ENCODE results near the gene GPT2.

Gene GPT2

GRCh38 chr16:46883353-46883689 lies 841 bp upstream of the GPT2 start:
- peaks cover 14% of the 10 kb centered on the region for H3K27me3 Mint-ChIP-seq
- peak overlapping the region; percentile 83 for H3K4me3 Mint-ChIP-seq
- peak overlapping the region; percentile 52 for H3K27ac Mint-ChIP-seq
- intact Hi-C loops (cut with micrococcal nuclease) = no loop called here
- no peaks in the 10 kb centered on the region for H3K9me3 Mint-ChIP-seq
- H3K36me3 Mint-ChIP-seq (ENCODE audit: low read depth) = peaks cover 6% of the 10 kb centered on the region
- H3K4me1 Mint-ChIP-seq (ENCODE audit: low read depth) = peaks cover 28% of the 10 kb centered on the region

DNA sequence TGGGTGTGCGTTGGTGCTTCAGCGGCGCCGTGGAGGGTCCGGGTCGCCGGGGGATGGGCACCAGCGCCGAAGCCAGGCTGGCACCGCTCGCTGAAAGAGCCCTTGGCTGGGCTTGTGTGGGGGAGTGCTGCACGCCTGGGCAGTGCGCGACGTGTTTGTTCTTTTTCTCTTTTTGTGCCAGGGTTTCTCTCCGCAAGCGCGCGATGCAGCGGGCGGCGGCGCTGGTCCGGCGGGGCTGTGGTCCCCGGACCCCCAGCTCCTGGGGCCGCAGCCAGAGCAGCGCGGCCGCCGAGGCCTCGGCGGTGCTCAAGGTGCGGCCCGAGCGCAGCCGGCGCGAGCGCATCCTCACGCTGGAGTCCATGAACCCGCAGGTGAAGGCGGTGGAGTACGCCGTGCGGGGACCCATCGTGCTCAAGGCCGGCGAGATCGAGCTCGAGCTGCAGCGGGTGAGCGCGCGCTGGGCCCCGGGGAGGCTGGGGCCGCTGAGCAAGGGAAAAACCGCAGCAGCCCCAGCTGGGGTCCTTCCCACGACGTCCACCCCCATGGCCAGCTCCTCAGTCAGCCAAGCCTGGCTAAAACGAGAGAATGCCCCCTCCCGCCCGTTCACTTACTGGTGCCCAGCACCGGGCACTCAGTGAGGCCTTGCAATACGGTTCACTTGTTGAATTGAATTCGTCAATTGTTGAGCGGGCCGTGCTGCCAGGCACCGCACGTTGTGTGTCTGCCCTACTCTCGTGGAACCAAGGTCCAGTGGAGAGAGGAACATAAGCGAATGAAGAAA lies 541 bp downstream of the GPT2 start:
- H3K36me3 Mint-ChIP-seq (ENCODE audit: low read depth) = peaks cover 6% of the 10 kb centered on the region
- H3K9me3 Mint-ChIP-seq = no peaks in the 10 kb centered on the region
- H3K4me1 Mint-ChIP-seq (ENCODE audit: low read depth) = peaks cover 31% of the 10 kb centered on the region
- peak overlapping the region; percentile 52 for H3K27ac Mint-ChIP-seq
- H3K27me3 Mint-ChIP-seq = peaks cover 14% of the 10 kb centered on the region
- intact Hi-C loops (cut with micrococcal nuclease) = no loop called here
- H3K4me3 Mint-ChIP-seq = peak overlapping the region; percentile 83

DNA sequence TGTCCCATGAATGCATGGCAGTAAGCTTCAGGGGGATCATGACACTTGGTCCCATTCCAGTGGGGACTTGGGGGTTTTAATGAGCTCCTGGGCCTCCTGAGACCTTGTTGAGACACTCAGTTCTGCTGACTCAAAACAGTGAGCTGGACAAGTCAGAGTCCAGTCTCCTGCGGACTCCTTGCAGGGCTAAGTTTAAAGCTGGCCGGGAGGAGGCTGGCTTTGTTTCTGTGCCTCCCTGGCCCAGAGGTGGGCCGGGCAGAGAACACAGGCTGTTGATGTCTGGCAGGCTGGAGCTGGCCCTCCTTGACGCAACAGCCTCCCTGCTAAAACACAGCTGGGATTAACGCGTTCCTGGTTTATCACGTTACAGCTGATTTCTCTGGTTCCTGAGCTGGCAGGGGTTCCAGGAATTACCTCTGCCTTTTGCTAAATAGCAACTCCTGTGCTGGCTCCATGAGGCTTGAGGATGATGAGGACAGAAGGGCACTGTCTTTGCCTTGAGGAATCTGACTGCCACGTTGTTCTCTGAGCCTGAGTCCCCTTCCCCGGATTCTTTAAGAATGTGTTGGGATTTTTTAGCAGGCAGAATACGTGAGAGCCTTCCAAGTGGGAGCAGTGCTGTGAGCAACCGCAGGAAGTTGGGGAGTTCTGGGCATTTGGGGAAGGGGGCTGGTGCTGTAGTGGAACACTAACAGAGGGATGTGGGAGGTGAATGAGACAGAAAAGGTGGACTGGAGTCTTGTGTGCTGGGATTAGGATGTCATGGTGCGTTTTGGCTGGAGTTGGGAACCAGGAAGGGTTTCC lies 2.0 kb downstream of the GPT2 start:
- H3K27ac Mint-ChIP-seq = no peak overlapping the region
- H3K27me3 Mint-ChIP-seq = peaks cover 14% of the 10 kb centered on the region
- no peaks in the 10 kb centered on the region for H3K9me3 Mint-ChIP-seq
- H3K4me1 Mint-ChIP-seq (ENCODE audit: low read depth) = peaks cover 40% of the 10 kb centered on the region
- no peak overlapping the region for H3K4me3 Mint-ChIP-seq
- intact Hi-C loops (cut with micrococcal nuclease) = no loop called here
- H3K36me3 Mint-ChIP-seq (ENCODE audit: low read depth) = peaks cover 6% of the 10 kb centered on the region

DNA sequence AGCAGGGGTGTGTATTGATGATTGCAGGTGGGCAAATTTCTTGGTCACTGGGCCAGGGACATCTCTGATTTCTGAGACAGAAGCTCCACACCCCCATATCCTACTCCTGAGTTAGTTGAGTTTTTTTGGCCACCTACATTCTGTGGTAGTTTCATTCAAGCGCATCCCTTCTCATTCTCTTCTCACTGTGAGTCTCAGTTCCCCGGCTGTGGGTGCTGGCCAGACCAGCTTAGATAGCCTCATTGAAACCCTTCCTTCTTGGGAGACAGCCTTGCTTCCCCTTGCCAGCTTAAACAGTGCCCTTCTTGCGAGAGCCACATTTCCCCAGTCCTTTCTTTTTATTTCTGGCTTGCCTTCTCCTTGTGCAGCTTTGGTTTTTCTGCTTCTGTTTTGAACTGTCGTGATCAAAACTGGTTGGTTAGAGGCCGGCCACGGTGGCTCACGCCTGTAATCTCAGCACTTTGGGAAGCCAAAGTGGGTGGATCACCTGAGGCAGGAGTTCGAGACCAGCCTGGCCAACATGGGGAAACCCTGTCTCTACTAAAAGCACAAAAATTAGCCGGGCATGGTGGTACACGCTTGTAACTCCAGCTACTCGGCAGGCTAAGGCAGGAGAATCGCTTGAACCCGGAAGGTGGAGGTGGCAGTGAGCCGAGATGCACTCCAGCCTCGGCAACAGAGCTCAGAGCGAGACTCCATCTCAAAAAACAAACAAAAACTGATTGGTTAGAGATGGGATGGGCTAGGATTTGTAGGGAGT lies 2.8 kb downstream of the GPT2 start:
- Mint-ChIP-seq H3K4me3 (no peak overlapping the region), H3K9me3 (no peaks in the 10 kb centered on the region), H3K27ac (no peak overlapping the region), H3K4me1 (ENCODE audit: low read depth) (peaks cover 44% of the 10 kb centered on the region), H3K27me3 (peaks cover 14% of the 10 kb centered on the region), H3K36me3 (ENCODE audit: low read depth) (peaks cover 6% of the 10 kb centered on the region)
- intact Hi-C loops (cut with micrococcal nuclease) = no loop called here

DNA sequence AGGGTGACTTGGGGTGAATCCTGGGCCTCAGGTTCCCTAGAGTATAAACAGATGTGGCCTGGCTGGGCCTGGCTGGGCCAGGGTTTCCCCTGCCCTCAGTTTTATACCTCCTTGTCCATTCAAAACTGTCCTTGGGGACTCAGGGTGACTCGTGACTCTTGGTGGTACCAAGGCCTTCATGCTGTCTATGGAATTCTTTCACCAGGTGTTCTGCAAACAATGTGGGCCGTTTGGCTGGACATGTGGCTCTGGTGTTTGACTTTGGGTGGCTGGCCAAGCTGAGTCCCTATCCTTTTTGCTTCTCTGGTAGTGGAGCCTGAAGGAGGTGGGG lies 3.3 kb downstream of the GPT2 start:
- no peak overlapping the region for H3K27ac Mint-ChIP-seq
- peaks cover 14% of the 10 kb centered on the region for H3K27me3 Mint-ChIP-seq
- peaks cover 44% of the 10 kb centered on the region for H3K4me1 Mint-ChIP-seq (ENCODE audit: low read depth)
- no peak overlapping the region for H3K4me3 Mint-ChIP-seq
- no peaks in the 10 kb centered on the region for H3K9me3 Mint-ChIP-seq
- H3K36me3 Mint-ChIP-seq (ENCODE audit: low read depth) = peaks cover 6% of the 10 kb centered on the region
- intact Hi-C loops (cut with micrococcal nuclease) = no loop called here

DNA sequence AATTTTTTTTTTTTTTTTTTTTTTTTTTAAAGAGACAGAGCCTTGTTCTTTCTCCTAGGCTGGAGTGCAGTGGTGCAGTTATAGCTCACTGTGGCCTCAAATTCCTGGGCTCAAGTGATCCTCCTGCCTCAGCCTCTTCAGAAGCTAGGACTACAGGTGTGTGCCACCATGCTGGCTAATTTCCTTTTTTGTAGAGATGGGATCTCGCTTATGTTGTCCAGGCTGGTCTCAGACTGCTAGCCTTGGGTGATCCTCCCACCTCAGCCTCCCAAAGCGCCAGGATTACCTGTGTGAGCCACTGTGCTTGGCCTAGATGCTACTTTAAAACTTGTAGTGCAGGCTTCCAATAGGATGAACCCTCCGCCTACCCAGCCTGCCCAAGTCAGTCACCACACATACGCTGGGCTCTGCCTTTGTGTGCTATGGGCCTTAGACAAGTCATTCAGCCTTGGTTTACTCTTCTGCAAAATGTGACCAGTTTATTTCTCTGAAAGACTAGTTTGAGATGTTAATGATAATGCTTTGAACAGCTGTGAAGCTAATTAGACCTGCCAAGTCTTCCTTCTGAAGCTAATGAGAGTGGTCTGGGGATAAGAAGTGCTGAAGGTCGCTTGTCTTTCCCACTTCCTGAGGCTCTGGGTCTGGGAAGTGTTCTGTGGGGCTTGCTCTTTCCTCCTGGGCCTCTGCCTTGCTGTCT lies 5.2 kb downstream of the GPT2 start:
- peaks cover 36% of the 10 kb centered on the region for H3K4me1 Mint-ChIP-seq (ENCODE audit: low read depth)
- H3K27ac Mint-ChIP-seq = peak overlapping the region; percentile 33
- intact Hi-C loops (cut with micrococcal nuclease) = no loop called here
- no peaks in the 10 kb centered on the region for H3K36me3 Mint-ChIP-seq (ENCODE audit: low read depth)
- H3K4me3 Mint-ChIP-seq = no peak overlapping the region
- H3K27me3 Mint-ChIP-seq = peaks cover 10% of the 10 kb centered on the region
- no peaks in the 10 kb centered on the region for H3K9me3 Mint-ChIP-seq

GRCh38 chr16:46889942-46890300 lies 5.8 kb downstream of the GPT2 start:
- peaks cover 7% of the 10 kb centered on the region for H3K27me3 Mint-ChIP-seq
- peaks cover 34% of the 10 kb centered on the region for H3K4me1 Mint-ChIP-seq (ENCODE audit: low read depth)
- H3K4me3 Mint-ChIP-seq = no peak overlapping the region
- H3K9me3 Mint-ChIP-seq = no peaks in the 10 kb centered on the region
- H3K36me3 Mint-ChIP-seq (ENCODE audit: low read depth) = no peaks in the 10 kb centered on the region
- intact Hi-C loops (cut with micrococcal nuclease) = no loop called here
- peak overlapping the region; percentile 33 for H3K27ac Mint-ChIP-seq

DNA sequence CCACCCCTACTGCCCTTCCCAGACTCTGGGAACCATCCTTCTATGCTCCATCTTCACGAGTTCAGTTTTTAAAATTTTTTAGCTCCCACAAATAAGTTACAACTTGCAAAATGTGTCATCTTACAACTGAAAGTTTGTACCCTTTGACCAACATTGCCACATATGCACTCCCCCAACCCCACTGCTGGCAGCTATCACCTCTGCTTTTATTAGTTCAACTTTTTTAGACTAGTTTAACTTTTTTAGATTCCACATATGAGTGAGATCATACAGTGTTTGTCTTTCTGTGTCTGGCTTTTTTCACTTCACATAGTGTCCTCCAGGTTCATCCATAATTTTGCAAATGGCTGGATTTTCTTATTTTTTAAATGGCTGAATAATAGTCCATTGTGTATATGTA lies 7.7 kb downstream of the GPT2 start:
- Mint-ChIP-seq H3K36me3 (ENCODE audit: low read depth) (no peaks in the 10 kb centered on the region), H3K4me3 (no peak overlapping the region), H3K27me3 (no peaks in the 10 kb centered on the region), H3K4me1 (ENCODE audit: low read depth) (peaks cover 18% of the 10 kb centered on the region), H3K27ac (no peak overlapping the region), H3K9me3 (no peaks in the 10 kb centered on the region)
- intact Hi-C loops (cut with micrococcal nuclease) = no loop called here

DNA sequence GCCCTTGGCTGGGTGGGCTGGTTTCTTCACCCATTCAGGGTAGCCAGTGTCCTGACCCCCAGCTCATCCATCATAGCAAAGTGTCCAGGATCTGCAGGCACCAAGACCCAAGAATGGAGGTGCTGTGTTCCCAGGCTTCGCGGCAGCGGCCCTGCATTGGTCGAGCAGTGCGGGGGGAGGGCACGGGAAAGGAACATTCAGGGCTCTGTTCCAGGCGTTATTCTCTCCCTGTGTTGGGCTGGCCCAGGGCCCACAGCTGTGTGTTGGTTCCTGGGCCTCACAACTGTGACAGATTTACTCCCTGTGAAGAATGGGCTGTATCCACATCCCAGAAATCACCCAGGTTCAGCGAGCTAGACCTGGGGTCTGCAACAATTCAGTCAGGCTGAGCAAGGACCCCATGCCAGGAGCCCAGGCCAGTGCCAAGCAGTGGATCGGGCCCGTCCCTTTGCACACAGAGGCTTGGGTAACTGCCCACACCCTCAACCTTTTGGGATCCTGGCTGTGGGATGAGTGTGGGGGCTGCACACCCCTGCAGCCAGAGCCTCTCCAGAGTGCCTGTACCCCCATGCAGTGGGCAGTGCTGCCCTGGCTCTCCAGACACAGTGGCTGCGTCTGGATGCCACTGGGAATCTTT lies 10.0 kb downstream of the GPT2 start:
- H3K4me3 Mint-ChIP-seq = no peak overlapping the region
- intact Hi-C loops (cut with micrococcal nuclease) = no loop called here
- H3K27ac Mint-ChIP-seq = no peak overlapping the region
- no peaks in the 10 kb centered on the region for H3K27me3 Mint-ChIP-seq
- peaks cover 19% of the 10 kb centered on the region for H3K4me1 Mint-ChIP-seq (ENCODE audit: low read depth)
- H3K36me3 Mint-ChIP-seq (ENCODE audit: low read depth) = no peaks in the 10 kb centered on the region
- H3K9me3 Mint-ChIP-seq = no peaks in the 10 kb centered on the region

- intact Hi-C loops (cut with micrococcal nuclease) = no loop called here
- Mint-ChIP-seq H3K27ac (no peak overlapping the region), H3K4me1 (ENCODE audit: low read depth) (peaks cover 22% of the 10 kb centered on the region), H3K27me3 (no peaks in the 10 kb centered on the region), H3K4me3 (no peak overlapping the region), H3K9me3 (no peaks in the 10 kb centered on the region), H3K36me3 (ENCODE audit: low read depth) (no peaks in the 10 kb centered on the region)
These were observed 11.5 kb downstream of the GPT2 start for GRCh38 chr16:46895399-46896313.

- Mint-ChIP-seq H3K4me3 (no peak overlapping the region), H3K36me3 (ENCODE audit: low read depth) (no peaks in the 10 kb centered on the region), H3K9me3 (no peaks in the 10 kb centered on the region), H3K27ac (no peak overlapping the region), H3K27me3 (no peaks in the 10 kb centered on the region), H3K4me1 (ENCODE audit: low read depth) (peaks cover 18% of the 10 kb centered on the region)
- intact Hi-C loops (cut with micrococcal nuclease) = no loop called here
These were observed 12.3 kb downstream of the GPT2 start for GRCh38 chr16:46896314-46896968.

DNA sequence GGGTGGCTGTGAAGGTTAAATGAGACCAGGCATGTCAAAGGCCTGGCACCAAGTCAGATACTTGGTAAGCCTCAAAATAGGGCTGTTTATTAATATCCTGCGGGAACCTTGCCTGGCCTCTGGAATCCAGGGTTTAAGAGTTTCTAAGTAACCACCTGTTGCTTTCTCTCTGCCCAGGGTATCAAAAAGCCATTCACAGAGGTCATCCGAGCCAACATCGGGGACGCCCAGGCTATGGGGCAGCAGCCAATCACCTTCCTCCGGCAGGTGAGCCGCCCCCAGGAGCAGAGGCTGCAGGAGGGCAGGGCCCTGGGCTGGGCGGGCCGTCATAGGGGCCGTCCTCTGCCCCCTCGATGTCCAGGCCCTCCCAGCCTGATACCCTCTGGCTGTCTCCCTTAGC lies 13.3 kb downstream of the GPT2 start:
- H3K27ac Mint-ChIP-seq = no peak overlapping the region
- H3K36me3 Mint-ChIP-seq (ENCODE audit: low read depth) = no peaks in the 10 kb centered on the region
- no peaks in the 10 kb centered on the region for H3K9me3 Mint-ChIP-seq
- H3K4me1 Mint-ChIP-seq (ENCODE audit: low read depth) = peaks cover 17% of the 10 kb centered on the region
- intact Hi-C loops (cut with micrococcal nuclease) = no loop called here
- no peaks in the 10 kb centered on the region for H3K27me3 Mint-ChIP-seq
- no peak overlapping the region for H3K4me3 Mint-ChIP-seq
